ENCODE data around the gene SUSD1. TPM values are rescaled to one million over a fixed set of nuclear protein-coding genes. Genes with fewer than 3 reads are reported as not detected.
A peak's percentile ranks its signal among the peaks of the same experiment; 100 is the strongest.

Gene SUSD1
- total RNA-seq, 1 experiment from 2014 or later, result 7.9 TPM

DNA sequence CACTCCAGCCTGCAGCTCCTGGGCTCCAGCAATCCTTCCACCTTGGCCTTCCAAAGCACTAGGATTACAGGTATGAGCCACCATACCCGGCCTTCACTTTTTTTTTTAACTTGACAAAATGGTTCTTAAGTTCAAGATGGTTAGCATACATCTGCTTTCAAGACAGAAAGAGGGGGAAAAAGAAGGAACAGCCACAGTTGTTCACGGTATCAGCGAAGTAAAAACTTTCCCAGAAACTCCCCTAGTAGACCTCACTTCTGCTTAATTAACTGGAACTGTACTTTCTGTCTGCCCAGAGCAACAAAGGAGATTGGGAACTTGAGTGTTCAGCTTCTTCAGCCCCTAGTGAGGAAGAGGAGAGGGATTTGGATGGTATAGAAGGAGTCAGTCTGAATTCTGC lies 161.8 kb downstream of the SUSD1 start:
- ATAC-seq, result no peak
- no peaks in the 10 kb centered on the region for H3K9me2 ChIP-seq (ENCODE audit: insufficient read depth)
- H3K4me3 ChIP-seq (replicated peaks in 1 of 2; ENCODE audit: low read depth in 1 of 2, low read length in 2 of 2), result no peak overlapping the region
- peak overlapping the region; percentile 69 for H3K4me2 ChIP-seq (ENCODE audit: low read length)
- BruUV-seq (replicated peaks), result no TSS peak
- no peaks in the 10 kb centered on the region for H3K9me3 ChIP-seq (ENCODE audit: control insufficient read depth in 1 of 2, insufficient read depth in 1 of 2, low read depth in 1 of 2, low read length in 2 of 2)
- H3K27ac ChIP-seq (ENCODE audit: low read depth, low read length), result peak overlapping the region; percentile 91
- ChIA-PET POLR2A (interaction anchor here (0.9 to 1.3 kb wide), 2 partner anchors 28 to 31 kb away, joined by 3 read pairs; no protein-coding TSS in a partner anchor), RAD21 (ENCODE audit: low non-redundant PET in 1 of 2, low total read pairs in 2 of 2, uncharacterized antibody in 2 of 2, unreplicated experiment in 2 of 2) (no interaction called here), CTCF (no interaction called here)
- peaks cover 34 to 86% of the 10 kb centered on the region in 2 experiments for H3K4me1 ChIP-seq (ENCODE audit: control insufficient read depth in 1 of 2, insufficient read depth in 2 of 2, low read length in 2 of 2)
- peak overlapping the region; percentile 62 for H3K9ac ChIP-seq (ENCODE audit: low read length)
- DNase-seq (ENCODE audit: low read depth, low spot score), result no peak
- no peaks in the 10 kb centered on the region for H3K79me2 ChIP-seq (ENCODE audit: insufficient read depth, low read length)
- H2AFZ ChIP-seq (ENCODE audit: low read depth, low read length, poor library complexity, severe bottlenecking), result peak overlapping the region; percentile 27
- no peaks in the 10 kb centered on the region for H4K20me1 ChIP-seq (ENCODE audit: insufficient read depth)
- intact Hi-C loops (cut with micrococcal nuclease), result no loop called here
- no peaks in the 10 kb centered on the region for H3K36me3 ChIP-seq (ENCODE audit: control insufficient read depth in 1 of 2, insufficient read depth in 2 of 2, low read length in 2 of 2)
- TF ChIP-seq, protein P1, sequence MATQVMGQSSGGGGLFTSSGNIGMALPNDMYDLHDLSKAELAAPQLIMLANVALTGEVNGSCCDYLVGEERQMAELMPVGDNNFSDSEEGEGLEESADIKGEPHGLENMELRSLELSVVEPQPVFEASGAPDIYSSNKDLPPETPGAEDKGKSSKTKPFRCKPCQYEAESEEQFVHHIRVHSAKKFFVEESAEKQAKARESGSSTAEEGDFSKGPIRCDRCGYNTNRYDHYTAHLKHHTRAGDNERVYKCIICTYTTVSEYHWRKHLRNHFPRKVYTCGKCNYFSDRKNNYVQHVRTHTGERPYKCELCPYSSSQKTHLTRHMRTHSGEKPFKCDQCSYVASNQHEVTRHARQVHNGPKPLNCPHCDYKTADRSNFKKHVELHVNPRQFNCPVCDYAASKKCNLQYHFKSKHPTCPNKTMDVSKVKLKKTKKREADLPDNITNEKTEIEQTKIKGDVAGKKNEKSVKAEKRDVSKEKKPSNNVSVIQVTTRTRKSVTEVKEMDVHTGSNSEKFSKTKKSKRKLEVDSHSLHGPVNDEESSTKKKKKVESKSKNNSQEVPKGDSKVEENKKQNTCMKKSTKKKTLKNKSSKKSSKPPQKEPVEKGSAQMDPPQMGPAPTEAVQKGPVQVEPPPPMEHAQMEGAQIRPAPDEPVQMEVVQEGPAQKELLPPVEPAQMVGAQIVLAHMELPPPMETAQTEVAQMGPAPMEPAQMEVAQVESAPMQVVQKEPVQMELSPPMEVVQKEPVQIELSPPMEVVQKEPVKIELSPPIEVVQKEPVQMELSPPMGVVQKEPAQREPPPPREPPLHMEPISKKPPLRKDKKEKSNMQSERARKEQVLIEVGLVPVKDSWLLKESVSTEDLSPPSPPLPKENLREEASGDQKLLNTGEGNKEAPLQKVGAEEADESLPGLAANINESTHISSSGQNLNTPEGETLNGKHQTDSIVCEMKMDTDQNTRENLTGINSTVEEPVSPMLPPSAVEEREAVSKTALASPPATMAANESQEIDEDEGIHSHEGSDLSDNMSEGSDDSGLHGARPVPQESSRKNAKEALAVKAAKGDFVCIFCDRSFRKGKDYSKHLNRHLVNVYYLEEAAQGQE (IDR thresholded peaks at IDR 0.05; ENCODE audit: low read depth), result no peak
- no peak for TF ChIP-seq POLR2AphosphoS5 (IDR thresholded peaks at IDR 0.05; ENCODE audit: low read depth, low read length)
- TF ChIP-seq FOSL1 (IDR thresholded peaks at IDR 0.05; ENCODE audit: low read depth), result no peak
- TF ChIP-seq EZH2 (IDR thresholded peaks at IDR 0.05), result no peak
- TF ChIP-seq ZFX (IDR thresholded peaks at IDR 0.05), result no peak
- no peak for TF ChIP-seq EGR1 (IDR thresholded peaks at IDR 0.05; ENCODE audit: low read depth)
- no peak for TF ChIP-seq JUND (IDR thresholded peaks at IDR 0.05)
- TF ChIP-seq SRF (IDR thresholded peaks at IDR 0.05; ENCODE audit: low read depth), result no peak
- no peak for TF ChIP-seq TCF7L2 (IDR thresholded peaks at IDR 0.05; ENCODE audit: borderline replicate concordance, extremely low read depth, insufficient read depth, insufficient read length)
- TF ChIP-seq, protein P2, sequence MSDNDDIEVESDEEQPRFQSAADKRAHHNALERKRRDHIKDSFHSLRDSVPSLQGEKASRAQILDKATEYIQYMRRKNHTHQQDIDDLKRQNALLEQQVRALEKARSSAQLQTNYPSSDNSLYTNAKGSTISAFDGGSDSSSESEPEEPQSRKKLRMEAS (IDR thresholded peaks at IDR 0.05), result no peak
- TF ChIP-seq SIN3A (IDR thresholded peaks at IDR 0.05; ENCODE audit: low read depth), result no peak
- no peak for TF ChIP-seq ZNF274 (IDR thresholded peaks at IDR 0.05; ENCODE audit: low read depth, low read length)
- no peak for TF ChIP-seq SP1 (IDR thresholded peaks at IDR 0.05; ENCODE audit: low read depth)
- TF ChIP-seq ELF1 (IDR thresholded peaks at IDR 0.05; ENCODE audit: borderline replicate concordance, low read depth), result no peak
- TF ChIP-seq YY1 (IDR thresholded peaks at IDR 0.05; ENCODE audit: extremely low read depth, insufficient replicate concordance, low read depth, low read length), result no peak
- TF ChIP-seq CBX3 (IDR thresholded peaks at IDR 0.05; ENCODE audit: low read depth), result no peak
- TF ChIP-seq EZH2phosphoT487 (IDR thresholded peaks at IDR 0.05; ENCODE audit: borderline replicate concordance), result no peak
- H3K27me3 ChIP-seq (ENCODE audit: insufficient read depth, low read length), result no peaks in the 10 kb centered on the region

Measured in HCT116 (cell line).